LHCN-M2 (cell line): ENCODE data around the gene GPR132. TPM values are rescaled to one million over a fixed set of nuclear protein-coding genes. Genes with fewer than 3 reads are reported as not detected.
"Not testable (repeated sequence)": the region's sequence is repeated elsewhere in the genome, so short reads cannot be mapped to it uniquely, and the experiment has no call there.

Experiments
- DNase-seq: peaks from one replicate; pipeline ENCODE4 v3.0.0-alpha.2; 2012; ENCODE audit warnings: low read depth
- total RNA-seq: library from RNA; depleted of rRNA; stranded (reverse); fragments of >200 nt; gene quantifications from 2 replicates; pipeline ENCODE4 v1.2.3, GENCODE V29; 2014

Gene GPR132
- total RNA-seq, 1 experiment from 2014 or later = not detected

GRCh38 chr14:105076296-105076804 is 11.1 kb upstream of the GPR132 start:
- no peak for DNase-seq

GRCh38 chr14:105075379-105076295 is 10.4 kb upstream of the GPR132 start:
- DNase-seq = peak; percentile 47

GRCh38 chr14:105074601-105075053 is 9.4 kb upstream of the GPR132 start:
- DNase-seq = no peak

DNA sequence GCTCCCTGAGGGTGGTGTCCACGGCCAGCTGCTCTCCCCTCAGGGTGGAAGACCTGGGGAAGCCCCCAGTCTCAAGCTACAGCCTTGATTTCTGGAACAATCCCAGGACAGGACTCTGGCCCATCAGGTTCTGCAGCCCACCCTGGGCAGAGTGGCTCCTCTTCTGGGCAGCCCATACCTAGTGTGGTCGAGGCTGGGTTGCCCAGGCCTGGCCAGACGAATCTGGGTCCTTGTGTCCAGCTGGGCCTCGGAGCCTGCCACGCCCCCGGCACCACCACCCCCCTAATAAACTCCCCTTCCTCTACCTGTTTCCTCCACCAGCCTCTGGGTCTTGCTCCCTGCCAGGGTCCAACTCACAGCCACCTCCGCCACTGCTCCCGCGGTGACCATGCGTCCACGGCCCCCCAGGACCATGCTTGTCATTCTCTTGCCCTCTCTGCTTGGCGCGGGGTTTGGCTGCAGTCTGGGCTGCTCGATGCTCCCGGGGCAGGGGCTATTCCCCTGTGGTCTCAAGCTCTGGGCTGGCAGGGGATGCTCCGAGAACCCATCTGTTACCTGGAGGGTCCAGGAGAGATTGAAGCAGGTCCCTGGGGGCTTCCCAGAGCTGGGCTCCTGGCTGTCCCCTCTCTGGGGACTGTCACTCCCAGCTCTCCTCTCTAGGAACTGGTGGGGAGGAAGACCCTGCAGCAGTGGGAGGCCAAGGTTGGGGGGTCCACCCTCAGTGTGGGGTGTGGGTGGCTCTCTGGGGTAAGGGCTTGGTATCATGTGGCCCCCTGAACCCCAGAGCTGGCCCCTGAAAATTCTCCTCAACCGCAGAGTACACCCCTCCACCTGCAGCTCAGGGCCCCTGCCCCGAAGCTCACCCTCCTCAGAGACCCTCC is 8.7 kb upstream of the GPR132 start:
- no peak for DNase-seq

DNA sequence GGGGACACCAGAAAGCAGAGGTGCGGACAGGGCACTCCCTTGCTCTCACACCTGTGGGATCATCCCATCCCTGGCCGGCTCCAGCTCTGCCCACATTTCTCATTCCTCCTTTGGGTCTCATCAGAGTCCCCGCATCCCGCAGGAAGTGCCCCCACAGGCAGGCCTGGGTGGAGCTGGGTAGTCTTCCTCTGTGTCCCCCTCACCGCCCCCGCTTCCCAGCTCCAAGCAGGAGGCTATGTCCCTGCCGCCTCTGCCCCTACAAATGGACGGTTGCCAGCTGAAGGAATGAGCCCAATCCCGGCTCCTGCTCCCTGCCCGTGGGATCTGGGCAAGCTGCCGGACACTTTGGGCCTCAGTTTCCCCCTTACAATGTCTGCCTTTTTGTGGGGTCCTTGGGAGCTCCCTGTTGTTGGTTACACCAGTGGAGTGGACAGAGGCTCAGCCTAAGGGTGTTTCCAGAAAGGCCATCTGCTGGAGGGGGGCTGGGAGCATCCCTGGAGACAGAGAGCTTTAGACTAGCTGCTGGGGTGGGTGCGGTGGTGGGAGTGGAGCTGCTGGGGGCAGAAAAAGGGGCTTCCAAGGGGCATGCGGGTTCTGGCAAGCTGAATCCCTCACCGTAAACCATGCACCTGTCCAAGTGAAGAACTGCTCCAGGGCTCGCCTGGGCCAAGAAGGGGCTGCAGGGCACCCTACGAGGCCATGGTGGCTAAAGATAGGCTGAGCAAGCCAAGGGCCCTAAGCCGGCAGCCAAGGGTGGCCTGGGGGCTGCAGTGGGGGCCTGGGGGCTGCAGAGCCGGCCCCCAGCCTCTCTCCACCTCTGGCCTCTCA is 7.9 kb upstream of the GPR132 start:
- no peak for DNase-seq

DNA sequence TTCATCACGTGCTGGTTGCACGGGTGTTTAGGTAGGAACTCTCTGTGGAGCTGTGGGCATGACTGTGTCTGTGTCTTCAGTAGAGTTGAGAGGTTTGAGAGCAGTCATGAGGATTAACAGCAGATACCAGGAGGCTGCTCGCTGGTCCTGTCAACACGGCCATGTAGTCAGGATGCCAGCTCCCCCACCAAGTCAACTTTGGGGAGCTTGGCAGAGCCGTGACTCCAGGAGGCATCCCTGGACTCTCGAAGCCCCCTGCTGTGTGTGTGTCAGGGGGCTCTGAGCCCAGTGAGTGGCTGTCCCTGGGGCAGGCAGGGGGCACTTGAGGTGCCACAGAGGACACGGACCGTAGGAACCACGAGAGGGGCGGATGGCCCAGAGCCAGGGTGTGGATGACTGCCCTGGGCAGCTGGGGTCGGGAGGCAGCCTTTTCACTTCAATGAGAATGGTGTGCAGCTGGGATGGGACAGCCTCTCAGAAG is 7.2 kb upstream of the GPR132 start:
- no peak for DNase-seq

GRCh38 chr14:105071942-105072341 is 6.7 kb upstream of the GPR132 start:
- DNase-seq = no peak

DNA sequence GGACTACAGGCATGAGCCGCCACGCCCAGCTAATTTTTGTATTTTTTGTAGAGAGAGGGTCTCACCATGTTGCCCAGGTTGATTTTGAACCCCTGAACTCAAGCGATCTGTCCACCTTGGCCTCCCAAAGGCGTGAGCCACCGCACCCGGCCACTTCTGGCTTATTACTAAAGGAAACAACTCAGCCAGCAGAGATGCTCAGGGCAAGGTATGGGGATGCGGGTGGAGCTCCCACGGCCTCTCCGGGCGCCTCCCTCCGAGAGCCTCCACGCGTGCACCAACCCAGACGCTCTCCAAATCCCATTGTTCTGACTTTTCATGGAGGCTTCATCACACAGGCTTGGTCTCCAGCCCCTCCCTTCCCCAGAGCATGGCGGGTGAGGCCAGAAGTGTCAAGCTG is 6.1 kb upstream of the GPR132 start:
- DNase-seq = no peak

DNA sequence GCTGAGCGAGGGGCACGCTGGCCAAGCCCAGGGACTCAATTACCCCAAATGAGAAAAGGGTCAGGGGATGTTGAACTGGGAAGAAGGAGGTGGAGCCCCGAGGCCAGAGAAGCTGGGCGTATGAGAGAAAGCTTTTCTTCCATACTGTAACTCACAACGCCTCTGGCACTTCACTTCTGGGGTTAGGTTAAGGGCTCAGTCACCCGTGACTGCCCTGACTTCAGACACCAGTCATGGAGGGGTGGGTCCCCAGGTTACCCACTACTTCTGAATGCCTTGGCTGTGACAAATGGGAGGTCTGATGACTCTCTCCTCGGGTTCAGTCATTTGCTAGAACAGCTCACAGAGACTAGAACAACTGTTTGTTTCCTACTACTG is 5.5 kb upstream of the GPR132 start:
- DNase-seq = no peak

- no peak for DNase-seq
Measured at GRCh38 chr14:105069871-105070759, 4.9 kb upstream of the GPR132 start.

DNA sequence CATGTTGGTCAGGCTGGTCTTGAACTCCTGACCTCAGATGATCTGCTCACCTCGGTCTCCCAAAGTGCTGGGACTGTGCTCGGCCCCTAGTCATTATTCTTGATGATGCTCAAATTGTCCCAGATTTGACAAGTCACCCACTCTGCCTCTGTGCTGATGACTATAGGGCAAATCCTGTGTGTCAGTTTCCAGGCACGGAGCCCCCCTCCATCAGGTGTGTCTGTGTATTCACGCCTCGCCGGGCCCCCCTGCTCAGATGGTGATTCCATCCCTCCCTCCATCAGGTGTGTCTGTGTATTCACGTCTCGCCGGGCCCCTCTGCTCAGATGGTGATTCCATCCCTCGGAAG is 4.3 kb upstream of the GPR132 start:
- DNase-seq = no peak

- DNase-seq = no peak
Measured at GRCh38 chr14:105068818-105069217, 3.6 kb upstream of the GPR132 start.

DNA sequence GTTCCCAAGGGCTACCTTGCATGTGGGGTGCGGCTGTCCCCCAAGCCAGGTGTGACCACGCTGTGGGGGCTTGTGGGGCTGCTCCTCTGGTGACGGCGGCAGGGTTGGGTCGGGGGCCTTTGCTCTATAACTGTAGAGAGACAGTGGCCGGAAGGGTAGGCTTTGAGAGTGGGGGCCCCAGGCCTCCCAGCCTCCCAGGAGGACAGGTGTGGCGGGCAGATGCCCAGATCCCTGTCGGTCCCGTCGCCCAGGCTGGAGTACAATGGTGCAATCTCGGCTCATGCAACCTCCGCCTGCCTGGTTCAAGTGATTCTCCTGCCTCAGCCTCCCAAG is 2.7 kb upstream of the GPR132 start:
- no peak for DNase-seq

GRCh38 chr14:105067140-105067968 is 2.1 kb upstream of the GPR132 start:
- DNase-seq = peak; percentile 21

DNA sequence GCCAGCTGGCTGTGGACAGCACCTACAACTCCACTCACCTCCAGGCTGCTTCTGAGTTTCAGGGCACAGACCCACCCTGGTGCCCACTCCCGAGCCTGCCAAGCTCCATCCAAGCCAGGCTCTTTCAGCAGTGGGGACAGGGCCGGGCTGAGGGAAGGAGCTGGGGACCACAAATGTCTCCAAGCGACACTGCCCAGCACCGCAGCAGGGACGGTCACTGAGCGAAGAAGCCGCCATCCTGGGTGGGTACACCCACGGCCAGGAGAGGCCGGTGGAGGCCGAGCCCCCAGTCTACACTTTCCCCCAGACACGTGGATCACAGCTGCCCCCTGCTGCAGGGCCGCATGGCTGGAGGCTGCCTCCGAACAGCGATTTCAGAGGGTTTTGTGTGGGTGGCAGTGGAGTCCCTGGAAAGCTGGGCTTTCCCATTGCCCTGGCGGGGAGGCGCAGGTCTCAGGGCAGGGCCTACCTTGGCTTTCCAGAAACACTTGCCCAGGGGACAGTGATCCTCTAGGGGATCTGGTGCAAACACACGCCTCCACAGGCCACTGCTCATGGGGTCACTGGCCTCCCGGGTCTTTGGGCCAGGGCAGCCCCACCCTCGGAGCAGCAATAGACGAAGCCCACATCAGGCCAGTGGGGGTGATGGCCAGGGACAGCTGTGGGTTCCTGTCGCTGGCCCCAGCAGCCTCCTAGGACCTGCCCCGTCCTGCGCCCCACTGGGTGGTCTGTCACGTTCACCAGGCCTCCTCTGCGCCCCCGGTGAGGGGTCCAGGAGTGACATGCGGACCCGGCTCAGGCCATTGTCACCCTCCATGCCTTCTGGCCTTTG is 1.2 kb upstream of the GPR132 start:
- DNase-seq = no peak

GRCh38 chr14:105064721-105065143 is 498 bp downstream of the GPR132 start:
- no peak for DNase-seq

DNA sequence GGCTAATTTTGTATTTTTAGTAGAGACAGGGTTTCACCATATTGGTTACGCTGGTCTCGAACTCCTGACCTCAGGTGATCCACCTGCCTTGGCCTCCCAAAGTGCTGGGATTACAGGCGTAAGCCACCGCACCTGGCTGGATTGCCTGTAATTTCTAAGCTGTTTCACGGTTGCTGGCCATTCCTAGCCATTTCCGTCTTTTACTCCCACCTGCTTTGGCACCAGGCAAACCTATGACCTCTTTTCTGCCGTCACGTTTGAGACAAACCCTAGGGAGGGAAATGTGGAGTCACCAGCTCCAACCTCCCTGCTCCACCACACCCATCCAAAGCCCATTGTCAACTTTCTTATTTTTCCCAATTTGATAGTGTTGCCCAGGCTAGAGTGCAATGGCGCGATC is 1.2 kb downstream of the GPR132 start:
- DNase-seq = no peak

GRCh38 chr14:105063506-105063905 is 1.7 kb downstream of the GPR132 start:
- DNase-seq = not testable (repeated sequence)

DNA sequence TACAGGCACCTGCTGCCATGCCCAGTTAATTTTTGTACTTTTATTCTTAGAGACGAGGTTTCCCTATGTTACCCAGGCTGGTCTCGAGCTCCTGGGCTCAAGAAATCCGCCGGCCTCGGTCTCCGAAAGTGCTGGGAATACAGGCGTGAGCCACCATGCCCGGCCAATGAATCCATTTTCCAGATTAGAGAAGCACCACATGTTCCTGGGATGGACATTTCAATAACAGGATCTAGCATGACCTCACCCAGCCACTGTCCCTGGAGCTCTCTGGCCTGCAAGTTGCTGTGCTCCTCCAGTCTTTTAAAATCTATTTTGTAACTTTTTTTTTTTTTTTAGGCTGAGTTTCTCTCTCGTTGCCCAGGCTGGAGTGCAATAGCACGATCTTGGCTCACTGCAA is 2.2 kb downstream of the GPR132 start:
- DNase-seq = no peak
